MCF 10A (cell line): ENCODE measurements around the gene CALML3. TPM values are rescaled to one million over a fixed set of nuclear protein-coding genes. Genes with fewer than 3 reads are reported as not detected.

Experiments used
- BruUV-seq: library from RNA; stranded (reverse); fragments of 400-500 nt; replicated peaks from 2 replicates; lab custom pipeline; 2021; lab: Mats Ljungman, UMichigan
- CTCF ChIA-PET: fragments of 300-600 bp; sonication (Branson Sonifier 250); formaldehyde crosslinking; extraction: SDS; loops from one replicate; lab custom pipeline; 2021; ENCODE audit warnings: antibody characterized with exemption, inconsistent platforms; lab: Yijun Ruan, JAX
- POLR2A ChIA-PET: fragments of 300-600, 350-650 bp; sonication (Branson Sonifier 250); formaldehyde crosslinking; extraction: SDS; loops from one replicate; lab custom pipeline; 2020; ENCODE audit warnings: antibody characterized with exemption, inconsistent platforms; lab: Yijun Ruan, JAX
- DNase-seq: peaks from one replicate; pipeline ENCODE4 v3.0.0-alpha.2; 2018; ENCODE audit not compliant: unreplicated experiment
- H3K27ac Mint-ChIP-seq: one replicate; pipeline ENCODE4 v1.8.0; 2022; ENCODE audit warnings: mild to moderate bottlenecking, low read depth, mixed read lengths; ENCODE audit not compliant: unreplicated experiment
- H3K27me3 Mint-ChIP-seq: one replicate; pipeline ENCODE4 v1.8.0; 2022; ENCODE audit warnings: mixed read lengths; ENCODE audit not compliant: insufficient read depth, unreplicated experiment
- H3K36me3 Mint-ChIP-seq: one replicate; pipeline ENCODE4 v1.8.0; 2022; ENCODE audit warnings: mild to moderate bottlenecking, moderate library complexity, mixed read lengths; ENCODE audit not compliant: insufficient read depth, unreplicated experiment
- H3K4me1 Mint-ChIP-seq: one replicate; pipeline ENCODE4 v1.8.0; 2022; ENCODE audit warnings: mixed read lengths; ENCODE audit not compliant: insufficient read depth, unreplicated experiment
- H3K4me3 Mint-ChIP-seq: one replicate; pipeline ENCODE4 v1.8.0; 2022; ENCODE audit warnings: mild to moderate bottlenecking, moderate library complexity, mixed read lengths; ENCODE audit not compliant: unreplicated experiment
- H3K9me3 Mint-ChIP-seq: one replicate; pipeline ENCODE4 v1.8.0; 2022; ENCODE audit warnings: mixed read lengths; ENCODE audit not compliant: unreplicated experiment
- intact Hi-C: fragments of 100-400 bp; cut with micrococcal nuclease; formaldehyde crosslinking; loops from 2 replicates; pipeline ENCODE4 v1.14.1; 2022
- total RNA-seq: library from RNA; stranded (reverse); gene quantifications from 2 replicates; pipeline ENCODE4 v1.2.3, GENCODE V29; 2022
- TF ChIP-seq, protein P1 (sequence below): fragments of 200-600 bp; IDR thresholded peaks from one replicate; pipeline ENCODE4 v1.8.0; 2022; ENCODE audit warnings: antibody characterized with exemption, mild to moderate bottlenecking; ENCODE audit not compliant: unreplicated experiment

The CALML3 gene
- total RNA-seq, 1 experiment from 2014 or later: 0.75 TPM

DNA sequence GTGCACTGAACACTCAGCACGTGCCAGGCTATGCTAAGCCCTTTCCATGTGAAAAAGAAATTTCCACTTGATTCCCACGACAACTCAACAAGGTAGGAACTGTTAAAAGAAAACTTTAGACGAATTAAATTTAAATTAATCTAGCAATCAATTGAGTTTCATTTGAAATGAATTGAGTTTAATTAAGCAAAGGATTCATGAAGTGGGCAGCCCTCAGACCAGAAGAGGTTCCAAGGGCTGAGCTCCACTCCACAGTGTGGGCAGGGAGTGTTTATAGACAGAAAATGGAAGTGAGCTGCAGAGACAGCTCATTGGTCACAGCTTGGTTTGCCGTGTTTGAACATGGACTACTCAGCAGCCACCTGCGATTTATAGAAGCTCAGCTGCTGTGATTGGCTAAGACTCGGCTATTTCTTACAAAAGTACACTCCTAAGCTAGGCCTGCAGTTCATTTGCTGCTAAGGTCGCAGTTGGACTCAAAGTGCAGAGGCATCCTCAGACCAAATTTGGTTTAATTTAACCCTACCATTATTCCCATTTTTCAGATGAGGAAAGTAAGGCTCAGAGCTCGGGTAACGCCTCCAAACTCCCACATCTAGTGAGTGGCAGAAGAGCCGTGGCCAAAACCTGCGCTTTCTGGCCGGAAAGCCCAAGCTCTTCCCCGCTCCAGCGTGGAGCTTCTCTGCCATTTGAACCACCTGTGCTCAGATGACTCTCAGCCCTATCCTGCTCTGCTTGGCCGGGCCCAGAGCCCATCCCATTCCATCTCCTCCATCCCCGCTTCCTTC lies 24.9 kb downstream of the CALML3 start:
- Mint-ChIP-seq H3K4me1 (peaks cover 37% of the 10 kb centered on the region), H3K4me3 (no peak overlapping the region), H3K27ac (no peak overlapping the region), H3K9me3 (no peaks in the 10 kb centered on the region), H3K27me3 (no peaks in the 10 kb centered on the region), H3K36me3 (peaks cover 6% of the 10 kb centered on the region)
- POLR2A ChIA-PET: interaction anchor here (0.6 to 7.4 kb wide), 18 partner anchors 10 to 262 kb away, joined by 3 to 88 read pairs (median 18); partner anchors contain the start of gene CALML3
- intact Hi-C loops: loop anchor here (5.0 kb wide), 1 partner anchor 102 kb away; no protein-coding TSS in a partner anchor
- CTCF ChIA-PET: interaction anchor here (0.6 to 2.3 kb wide), 10 partner anchors 11 to 107 kb away, joined by 3 to 11 read pairs (median 3); no protein-coding TSS in a partner anchor
- DNase-seq: no peak
- TF ChIP-seq, protein P1, sequence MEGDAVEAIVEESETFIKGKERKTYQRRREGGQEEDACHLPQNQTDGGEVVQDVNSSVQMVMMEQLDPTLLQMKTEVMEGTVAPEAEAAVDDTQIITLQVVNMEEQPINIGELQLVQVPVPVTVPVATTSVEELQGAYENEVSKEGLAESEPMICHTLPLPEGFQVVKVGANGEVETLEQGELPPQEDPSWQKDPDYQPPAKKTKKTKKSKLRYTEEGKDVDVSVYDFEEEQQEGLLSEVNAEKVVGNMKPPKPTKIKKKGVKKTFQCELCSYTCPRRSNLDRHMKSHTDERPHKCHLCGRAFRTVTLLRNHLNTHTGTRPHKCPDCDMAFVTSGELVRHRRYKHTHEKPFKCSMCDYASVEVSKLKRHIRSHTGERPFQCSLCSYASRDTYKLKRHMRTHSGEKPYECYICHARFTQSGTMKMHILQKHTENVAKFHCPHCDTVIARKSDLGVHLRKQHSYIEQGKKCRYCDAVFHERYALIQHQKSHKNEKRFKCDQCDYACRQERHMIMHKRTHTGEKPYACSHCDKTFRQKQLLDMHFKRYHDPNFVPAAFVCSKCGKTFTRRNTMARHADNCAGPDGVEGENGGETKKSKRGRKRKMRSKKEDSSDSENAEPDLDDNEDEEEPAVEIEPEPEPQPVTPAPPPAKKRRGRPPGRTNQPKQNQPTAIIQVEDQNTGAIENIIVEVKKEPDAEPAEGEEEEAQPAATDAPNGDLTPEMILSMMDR: no peak
- no TSS peak for BruUV-seq

DNA sequence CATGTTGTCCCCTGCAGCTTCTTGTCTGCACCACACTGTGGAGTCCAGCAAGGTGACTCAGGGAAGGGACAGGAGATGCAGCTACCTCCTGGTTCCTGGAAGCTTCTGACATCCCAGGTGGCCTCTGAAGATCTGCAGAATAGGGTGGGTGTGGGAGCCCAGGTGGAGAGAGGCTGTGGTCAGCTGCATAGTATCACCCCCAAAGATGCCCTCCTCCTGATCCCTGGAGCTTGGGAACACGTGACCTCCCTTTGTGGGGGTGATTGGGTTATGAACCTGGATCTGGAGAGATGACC lies 25.4 kb downstream of the CALML3 start:
- Mint-ChIP-seq H3K4me3 (no peak overlapping the region), H3K4me1 (peaks cover 35% of the 10 kb centered on the region), H3K36me3 (peaks cover under 1% of the 10 kb centered on the region), H3K9me3 (no peaks in the 10 kb centered on the region), H3K27ac (no peak overlapping the region), H3K27me3 (no peaks in the 10 kb centered on the region)
- CTCF ChIA-PET: interaction anchor here (0.7 to 1.8 kb wide), 4 partner anchors 16 to 86 kb away, joined by 3 to 4 read pairs (median 3); no protein-coding TSS in a partner anchor
- DNase-seq: no peak
- TF ChIP-seq, protein P1: no peak
- intact Hi-C loops: no loop called here
- BruUV-seq: no TSS peak
- POLR2A ChIA-PET: interaction anchor here (0.6 to 7.4 kb wide), 8 partner anchors 11 to 103 kb away, joined by 4 to 88 read pairs (median 54); no protein-coding TSS in a partner anchor

DNA sequence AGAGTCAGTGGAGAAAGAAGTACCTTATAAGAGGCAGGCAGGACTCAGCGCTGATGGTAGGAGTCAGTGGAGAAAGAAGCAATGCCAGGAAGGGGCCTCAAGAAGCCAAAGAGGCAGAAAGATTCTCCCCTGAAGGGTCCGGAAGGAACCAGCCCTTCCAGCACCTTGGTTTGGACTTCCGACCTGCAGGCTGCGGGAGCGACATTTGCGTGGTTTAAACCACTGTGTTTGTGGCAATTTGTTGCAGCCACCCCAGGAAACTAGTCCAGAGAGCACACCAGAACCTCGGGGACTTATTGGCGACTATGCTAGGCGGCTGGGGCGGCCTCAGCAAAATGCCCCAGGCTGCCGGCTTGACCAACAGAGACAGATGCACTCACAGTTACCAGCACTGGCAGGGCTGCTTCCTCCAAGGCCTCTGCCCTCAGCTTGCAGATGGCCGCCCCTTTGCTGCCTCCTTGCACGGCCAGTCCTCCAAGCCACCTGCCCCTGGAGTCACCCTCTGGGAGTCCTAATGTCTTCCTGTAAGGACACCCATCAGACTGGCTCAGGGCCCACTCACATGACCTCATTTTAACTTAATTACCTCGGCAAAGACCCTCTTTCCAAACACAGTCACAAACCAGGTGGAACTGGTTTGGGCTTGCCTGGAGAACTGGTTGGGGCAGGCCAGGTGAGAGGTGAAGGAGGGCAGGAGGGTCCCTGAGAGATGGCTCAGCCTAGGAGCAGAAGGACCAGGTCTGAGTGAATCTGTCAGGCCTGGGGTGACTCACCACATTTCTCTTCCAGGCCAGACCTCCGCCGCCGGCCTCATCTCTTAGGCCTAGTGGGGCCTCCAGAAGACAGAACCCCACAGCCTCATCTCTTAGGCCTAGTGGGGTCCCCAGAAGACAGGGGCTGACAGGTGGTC lies 26.1 kb downstream of the CALML3 start:
- peaks cover 35% of the 10 kb centered on the region for H3K4me1 Mint-ChIP-seq
- no peak overlapping the region for H3K4me3 Mint-ChIP-seq
- intact Hi-C loops: no loop called here
- CTCF ChIA-PET: interaction anchor here (1.8 kb wide), 1 partner anchor 87 kb away, joined by 4 read pairs; no protein-coding TSS in a partner anchor
- H3K9me3 Mint-ChIP-seq: no peaks in the 10 kb centered on the region
- H3K27me3 Mint-ChIP-seq: no peaks in the 10 kb centered on the region
- TF ChIP-seq, protein P1: no peak
- H3K27ac Mint-ChIP-seq: peak overlapping the region; percentile 81
- H3K36me3 Mint-ChIP-seq: no peaks in the 10 kb centered on the region
- POLR2A ChIA-PET: interaction anchor here (0.8 to 7.4 kb wide), 12 partner anchors 11 to 104 kb away, joined by 3 to 88 read pairs (median 28); no protein-coding TSS in a partner anchor
- BruUV-seq: no TSS peak
- peak; percentile 66 for DNase-seq
